Liver (tissue), 10 donors: ENCODE measurements around the gene WHRN. TPM values are rescaled to one million over a fixed set of nuclear protein-coding genes. Genes with fewer than 3 reads are reported as not detected.

ENCODE experiments used
- DNase-seq: peaks from one replicate; pipeline ENCODE4 v3.0.0-alpha.2; 2017; ENCODE audit warnings: low spot score
- H3K27ac ChIP-seq, 2 donors: one replicate each; pipeline ENCODE4 v1.7.0; 2013; ENCODE audit warnings: inconsistent platforms in 2 of 2, low read length in 2 of 2, control low read depth in 1 of 2, low read depth in 1 of 2, mild to moderate bottlenecking in 1 of 2
- H3K27me3 ChIP-seq, 4 donors: one replicate each; pipeline versions ENCODE4 v1.6.1 to v1.7.0; 2013; ENCODE audit warnings: low read length in 3 of 4, inconsistent platforms in 1 of 4, mild to moderate bottlenecking in 1 of 4, moderate library complexity in 1 of 4; ENCODE audit not compliant: control insufficient read depth in 4 of 4, insufficient read depth in 4 of 4
- H3K36me3 ChIP-seq, 4 donors: one replicate each; pipeline versions ENCODE4 v1.6.1 to v1.7.0; 2013; ENCODE audit warnings: low read length in 3 of 4, mild to moderate bottlenecking in 3 of 4, low read depth in 1 of 4, moderate library complexity in 1 of 4; ENCODE audit not compliant: control insufficient read depth in 4 of 4, insufficient read depth in 3 of 4
- H3K4me1 ChIP-seq, 4 donors: one replicate each; pipeline versions ENCODE4 v1.6.1 to v1.7.0; 2013; ENCODE audit warnings: low read length in 3 of 4, mild to moderate bottlenecking in 3 of 4, moderate library complexity in 1 of 4; ENCODE audit not compliant: control insufficient read depth in 4 of 4, insufficient read depth in 4 of 4
- H3K4me3 ChIP-seq, 3 donors: one replicate each; pipeline versions ENCODE4 v1.6.1 to v1.7.0; 2013; ENCODE audit warnings: low read length in 3 of 3, control low read depth in 1 of 3, low read depth in 1 of 3, mild to moderate bottlenecking in 1 of 3
- H3K9ac ChIP-seq, 2 donors: one replicate each; pipeline ENCODE4 v1.7.0; 2013; ENCODE audit warnings: low read length in 2 of 2, mild to moderate bottlenecking in 2 of 2, moderate library complexity in 2 of 2, control low read depth in 1 of 2, low read depth in 1 of 2
- H3K9me3 ChIP-seq, 4 donors: one replicate each; pipeline versions ENCODE4 v1.6.1 to v1.7.0; 2013; ENCODE audit warnings: low read length in 3 of 4; ENCODE audit not compliant: control insufficient read depth in 4 of 4
- ATF3 ChIP-seq: IDR thresholded peaks from 2 replicates; pipeline ENCODE4 v1.6.1; 2016; ENCODE audit warnings: antibody characterized with exemption
- CTCF ChIP-seq: fragments of 150-350 bp; IDR thresholded peaks from 2 replicates; pipeline ENCODE4 v1.5.1; 2017; ENCODE audit warnings: improper control_type of control experiment, low read depth, low read length; ENCODE audit not compliant: missing input control
- FOXA1 ChIP-seq: IDR thresholded peaks from 2 replicates; pipeline ENCODE4 v1.6.1; 2016; ENCODE audit warnings: antibody characterized with exemption
- GABPA ChIP-seq, 2 donors: IDR thresholded peaks in 1 of 2; conservative IDR thresholded peaks in 1 of 2; 2 replicates each; pipeline ENCODE4 v1.6.1; 2016; ENCODE audit warnings: antibody characterized with exemption in 2 of 2, mild to moderate bottlenecking in 1 of 2, moderate library complexity in 1 of 2
- HNF4G ChIP-seq: IDR thresholded peaks from 2 replicates; pipeline ENCODE4 v1.6.1; 2016; ENCODE audit warnings: antibody characterized with exemption
- JUND ChIP-seq, 2 donors: IDR thresholded peaks; 2 replicates each; pipeline ENCODE4 v1.6.1; 2016; ENCODE audit warnings: antibody characterized with exemption in 2 of 2
- MAX ChIP-seq: IDR thresholded peaks from 2 replicates; pipeline ENCODE4 v1.6.1; 2016; ENCODE audit warnings: antibody characterized with exemption
- RAD21 ChIP-seq, 2 donors: IDR thresholded peaks; 2 replicates each; pipeline ENCODE4 v1.6.1; 2016; ENCODE audit warnings: antibody characterized with exemption in 2 of 2, mild to moderate bottlenecking in 2 of 2
- REST ChIP-seq: IDR thresholded peaks from 2 replicates; pipeline ENCODE4 v1.6.1; 2016; ENCODE audit warnings: antibody characterized with exemption, mild to moderate bottlenecking
- RXRA ChIP-seq, 2 donors: IDR thresholded peaks; 2 replicates each; pipeline ENCODE4 v1.6.1; 2017 to 2018; ENCODE audit warnings: antibody characterized with exemption in 2 of 2, mild to moderate bottlenecking in 1 of 2
- SP1 ChIP-seq: IDR thresholded peaks from 2 replicates; pipeline ENCODE4 v1.6.1; 2018; ENCODE audit warnings: antibody characterized with exemption, mild to moderate bottlenecking
- TAF1 ChIP-seq: conservative IDR thresholded peaks from 2 replicates; pipeline ENCODE4 v1.6.1; 2016; ENCODE audit warnings: antibody characterized with exemption, mild to moderate bottlenecking
- WGBS: extraction: QIAGEN DNeasy Blood & Tissue Kit; methylation state at CpG from one replicate; pipeline ENCODE4 v1.1.7; 2013; 5-methylcytosine and 5-hydroxymethylcytosine counted together
- polyA plus RNA-seq, 2 donors: library from polyadenylated mRNA; stranded (reverse) in 1 of 2; unstranded in 1 of 2; fragments of 200-250 nt in 1 of 2; fragments of >200 nt in 1 of 2; fragmentation: Nextera tagmentation in 1 of 2; extraction: Ambion mirVana in 1 of 2; gene quantifications; one replicate each; pipeline versions ENCODE4 v1.2.1 to v1.2.3, GENCODE V29; 2013 to 2015
- small RNA-seq: library from RNA; depleted of rRNA; stranded (forward); fragments of <200 nt; gene quantifications from one replicate; pipeline ENCODE3, GENCODE V24; 2014
- total RNA-seq, 2 donors: library from RNA; depleted of rRNA; stranded (reverse); fragments of >200 nt; gene quantifications; one replicate each; pipeline ENCODE4 v1.2.3, GENCODE V29; 2014
- donor health status: healthy.
- donor health status: healthy.
- donor health status: healthy.
- donor health status: healthy.
- donor health status: healthy.

WHRN gene
- total and polyA plus RNA-seq, 4 donors = 0.42 to 1.9 (median 0.88) TPM

GRCh38 chr9:114356792-114357191 is 148.5 kb downstream of the WHRN start:
- DNase-seq = no peak
- 92% methylated on average over 6 of the region's 6 CpGs for WGBS
- Histone ChIP-seq H3K36me3 (peaks cover 15 to 65% (median 46%) of the 10 kb centered on the region in 4 donors), H3K9ac (no peak overlapping the region), H3K4me3 (no peak overlapping the region), H3K27ac (no peak overlapping the region), H3K4me1 (no peaks in the 10 kb centered on the region), H3K9me3 (no peaks in the 10 kb centered on the region), H3K27me3 (no peaks in the 10 kb centered on the region)
- TF ChIP-seq MAX (no peak), TAF1 (no peak), RAD21 (IDR thresholded peaks at IDR 0.05) (no peak), GABPA (IDR thresholded peaks at IDR 0.05 in 1 of 2, conservative IDR thresholded peaks at IDR 0.05 in 1 of 2) (no peak), SP1 (no peak), JUND (IDR thresholded peaks at IDR 0.05) (no peak), HNF4G (no peak), ATF3 (no peak), FOXA1 (no peak), RXRA (IDR thresholded peaks at IDR 0.05) (no peak)

GRCh38 chr9:114355821-114356220 is 149.5 kb downstream of the WHRN start:
- Histone ChIP-seq H3K36me3 (peaks cover 14 to 55% (median 39%) of the 10 kb centered on the region in 4 donors), H3K9me3 (no peaks in the 10 kb centered on the region), H3K4me3 (no peak overlapping the region), H3K9ac (no peak overlapping the region), H3K4me1 (peaks cover 0 to 5% (median 0%) of the 10 kb centered on the region in 4 donors), H3K27ac (no peak overlapping the region), H3K27me3 (no peaks in the 10 kb centered on the region)
- 93% methylated on average over 6 of the region's 6 CpGs for WGBS
- no peak for DNase-seq
- TF ChIP-seq CTCF = no peak
- TF ChIP-seq ATF3 = no peak
- TF ChIP-seq FOXA1 = no peak
- no peak for TF ChIP-seq REST
- no peak for TF ChIP-seq JUND (IDR thresholded peaks at IDR 0.05)
- no peak for TF ChIP-seq SP1

Small RNA genes within 50 kb of the gene (small RNA-seq; reads per million reads assigned to genes)
- gene AL138895.2 = not detected

Other genes with a start within 250 kb of the WHRN start
- gene ORM1, start 182.4 kb downstream of the WHRN start, total RNA-seq = over 10,000 TPM in 1 of 2 donors, 1,000 to 10,000 TPM in 1; 1,297 to 35,782 TPM
- gene ORM1, start 182.4 kb downstream of the WHRN start, polyA plus RNA-seq = over 10,000 TPM; 38,408 to 69,591 TPM
- gene ORM2, start 175.6 kb downstream of the WHRN start, total RNA-seq = 1,000 to 10,000 TPM in 1 of 2 donors, 100 to 1,000 TPM in 1; 276 to 4,866 TPM
- 1,000 to 10,000 TPM; 5,754 to 7,373 TPM for gene ORM2, start 175.6 kb downstream of the WHRN start, polyA plus RNA-seq
- gene AKNA, start 117.5 kb downstream of the WHRN start, total RNA-seq = 10 to 100 TPM in 1 of 2 donors, 1 to 10 TPM in 1; 7.2 to 31.7 TPM
- gene AKNA, start 117.5 kb downstream of the WHRN start, polyA plus RNA-seq = 1 to 10 TPM; 4.2 to 6.6 TPM
- gene ATP6V1G1, start 82.3 kb upstream of the WHRN start, total RNA-seq = 10 to 100 TPM; 41.4 to 87.1 TPM
- gene ATP6V1G1, start 82.3 kb upstream of the WHRN start, polyA plus RNA-seq = 100 to 1,000 TPM in 1 of 2 donors, 10 to 100 TPM in 1; 64.3 to 152 TPM
- gene TMEM268, start 105.8 kb upstream of the WHRN start, total RNA-seq = 1 to 10 TPM; 2.5 to 2.8 TPM
- gene TMEM268, start 105.8 kb upstream of the WHRN start, polyA plus RNA-seq = 1 to 10 TPM; 1.2 to 2.2 TPM
- gene TEX53, start 152.3 kb upstream of the WHRN start, total RNA-seq = not detected
- gene TEX53, start 152.3 kb upstream of the WHRN start, polyA plus RNA-seq = not detected
- gene TEX48, start 176.7 kb upstream of the WHRN start, total RNA-seq = not detected
- gene TEX48, start 176.7 kb upstream of the WHRN start, polyA plus RNA-seq = not detected